ENCODE results near the gene FAM114A2.

FAM114A2 gene

DNA sequence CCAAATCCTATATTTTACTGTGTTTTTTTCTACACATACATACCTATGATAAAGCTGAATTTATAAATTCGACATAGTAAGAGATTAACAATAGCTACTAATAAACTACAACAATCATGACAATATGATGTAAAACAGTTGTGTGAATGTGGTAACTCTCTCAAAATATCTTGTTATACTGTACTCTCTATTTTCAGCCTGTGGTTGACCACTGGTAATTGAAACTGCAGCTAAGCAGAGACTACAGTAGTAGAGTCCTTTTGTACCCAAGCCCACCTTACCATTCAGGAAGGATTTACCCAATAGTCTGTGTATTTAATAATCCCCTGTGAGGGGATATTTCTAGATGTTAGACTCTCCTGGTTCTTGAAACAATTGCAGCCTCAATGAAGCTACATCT, 86.7 kb downstream of the FAM114A2 start:
- no peak overlapping the region for H3K4ac ChIP-seq (ENCODE audit: low read depth, low read length)
- no peak overlapping the region for H3K18ac ChIP-seq (ENCODE audit: low read length)
- no peaks in the 10 kb centered on the region for H3K27me3 ChIP-seq (ENCODE audit: insufficient read depth, low read length)
- H2AFZ ChIP-seq (ENCODE audit: insufficient read depth, low read length, poor library complexity), result no peak overlapping the region
- no peaks in the 10 kb centered on the region for H3K79me1 ChIP-seq (ENCODE audit: low read length)
- WGBS (ENCODE audit: extremely low coverage, insufficient coverage, insufficient read length), result no CpG with 5 or more reads among the region's 1 CpG
- no peaks in the 10 kb centered on the region for H3K4me1 ChIP-seq (ENCODE audit: control insufficient read depth in 1 of 2, insufficient read depth in 2 of 2, low read length in 2 of 2)
- H2BK120ac ChIP-seq (ENCODE audit: insufficient read depth, low read length, poor library complexity), result no peak overlapping the region
- no peak overlapping the region for H2AK5ac ChIP-seq (ENCODE audit: low read length)
- no peak overlapping the region for H2BK12ac ChIP-seq (ENCODE audit: low read length)
- H4K8ac ChIP-seq (ENCODE audit: low read depth, low read length), result no peak overlapping the region
- no peak overlapping the region for H3K4me3 ChIP-seq (ENCODE audit: low read depth, low read length)
- no peak overlapping the region for H3K9ac ChIP-seq (ENCODE audit: low read length)
- H2BK5ac ChIP-seq (ENCODE audit: low read depth, low read length, poor library complexity), result no peak overlapping the region
- H4K91ac ChIP-seq (ENCODE audit: low read depth, low read length), result no peak overlapping the region
- no peak overlapping the region for H3K14ac ChIP-seq (ENCODE audit: low read length)
- peaks cover 2% of the 10 kb centered on the region for H3K9me3 ChIP-seq (ENCODE audit: insufficient read depth, low read depth, low read length)
- no peak overlapping the region for H4K12ac ChIP-seq (ENCODE audit: low read depth, low read length)
- no peak overlapping the region for H3K4me2 ChIP-seq (ENCODE audit: low read length)
- H3K23ac ChIP-seq (ENCODE audit: low read length), result no peak overlapping the region
- no peak overlapping the region for H3K27ac ChIP-seq (ENCODE audit: low read depth, low read length)
- DNase-seq, result no peak
- H3K79me2 ChIP-seq (ENCODE audit: control insufficient read depth, insufficient read depth, low read length, poor library complexity), result no peaks in the 10 kb centered on the region
- H3K36me3 ChIP-seq (ENCODE audit: control insufficient read depth in 1 of 2, insufficient read depth in 2 of 2, low read length in 2 of 2), result no peaks in the 10 kb centered on the region

DNA sequence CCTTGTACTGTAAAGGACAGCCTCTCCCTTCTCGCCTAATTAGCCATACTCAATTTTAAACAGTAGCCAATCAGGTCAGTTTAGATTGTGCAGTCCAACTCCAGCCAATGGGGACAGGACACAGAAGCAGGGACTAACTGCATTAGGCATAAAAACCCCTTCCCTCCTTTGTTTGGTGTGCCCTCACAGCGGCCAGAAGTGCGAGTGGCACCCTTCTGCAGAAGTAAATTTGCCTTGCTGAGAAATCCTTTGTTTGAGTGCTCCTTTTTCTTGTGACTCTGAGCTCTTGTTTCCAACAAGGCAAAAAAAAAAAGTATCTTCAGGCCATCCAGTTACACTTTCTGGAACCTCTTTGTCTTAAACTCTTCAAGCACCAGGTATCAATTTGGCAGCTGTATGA, 97.4 kb downstream of the FAM114A2 start:
- no peak overlapping the region for H2BK12ac ChIP-seq (ENCODE audit: low read length)
- no peak for DNase-seq

More for the DNA sequence above, 97.4 kb downstream of the FAM114A2 start:
- Histone ChIP-seq H3K27ac (ENCODE audit: low read depth, low read length) (no peak overlapping the region), H2BK120ac (ENCODE audit: insufficient read depth, low read length, poor library complexity) (no peak overlapping the region), H3K9me3 (ENCODE audit: insufficient read depth, low read depth, low read length) (peaks cover 11% of the 10 kb centered on the region), H3K79me2 (ENCODE audit: control insufficient read depth, insufficient read depth, low read length, poor library complexity) (no peaks in the 10 kb centered on the region), H3K4ac (ENCODE audit: low read depth, low read length) (no peak overlapping the region), H4K12ac (ENCODE audit: low read depth, low read length) (no peak overlapping the region), H3K27me3 (ENCODE audit: insufficient read depth, low read length) (no peaks in the 10 kb centered on the region), H2AFZ (ENCODE audit: insufficient read depth, low read length, poor library complexity) (no peak overlapping the region), H3K4me3 (ENCODE audit: low read depth, low read length) (no peak overlapping the region), H3K18ac (ENCODE audit: low read length) (no peak overlapping the region), H3K23ac (ENCODE audit: low read length) (no peak overlapping the region), H3K36me3 (ENCODE audit: control insufficient read depth in 1 of 2, insufficient read depth in 2 of 2, low read length in 2 of 2) (no peaks in the 10 kb centered on the region), H3K4me2 (ENCODE audit: low read length) (no peak overlapping the region), H3K9ac (ENCODE audit: low read length) (no peak overlapping the region), H3K4me1 (ENCODE audit: control insufficient read depth in 1 of 2, insufficient read depth in 2 of 2, low read length in 2 of 2) (no peaks in the 10 kb centered on the region), H3K79me1 (ENCODE audit: low read length) (no peaks in the 10 kb centered on the region), H2AK5ac (ENCODE audit: low read length) (no peak overlapping the region), H3K14ac (ENCODE audit: low read length) (no peak overlapping the region), H4K8ac (ENCODE audit: low read depth, low read length) (no peak overlapping the region), H2BK5ac (ENCODE audit: low read depth, low read length, poor library complexity) (no peak overlapping the region), H4K91ac (ENCODE audit: low read depth, low read length) (no peak overlapping the region)
- WGBS (ENCODE audit: extremely low coverage, insufficient coverage, insufficient read length), result no CpG with 5 or more reads among the region's 3 CpGs
